ENCODE results near the gene NEMF.
A peak's percentile ranks its signal among the peaks of the same experiment; 100 is the strongest.

Gene NEMF

GRCh38 chr14:49893309-49894213 lies 41.0 kb upstream of the NEMF start:
- ChIA-PET CTCF (interaction anchor here (0.8 to 2.0 kb wide), 2 partner anchors 14 to 32 kb away, joined by 3 to 12 read pairs; no protein-coding TSS in a partner anchor), POLR2A (interaction anchor here (0.9 to 2.5 kb wide), 5 partner anchors 26 to 167 kb away, joined by 3 to 20 read pairs (median 8); partner anchors contain the start of gene NEMF)
- Histone ChIP-seq H3K27ac (ENCODE audit: extremely low read depth, low read depth, low read length) (peak overlapping the region; percentile 99), H3K4me3 (ENCODE audit: low read depth, low read length) (peak overlapping the region; percentile 90), H3K9me3 (ENCODE audit: control insufficient read depth, insufficient read depth, low read depth, low read length) (no peaks in the 10 kb centered on the region), H3K36me3 (ENCODE audit: control insufficient read depth in 2 of 2, insufficient read depth in 1 of 2, low read length in 2 of 2) (peaks cover 3 to 27% of the 10 kb centered on the region in 2 experiments; a peak in 2 of 3 replicates), H3K4me1 (ENCODE audit: control insufficient read depth, insufficient read depth, low read length) (peaks cover under 1% of the 10 kb centered on the region)
- TF ChIP-seq ATF2 (tag by site-specific recombination; IDR thresholded peaks at IDR 0.05; ENCODE audit: low read depth) (no peak), ZBTB26 (tag by site-specific recombination; optimal IDR thresholded peaks at IDR 0.05) (peak; percentile 7), PRDM10 (tag by site-specific recombination; IDR thresholded peaks at IDR 0.05) (no peak), ZBTB17 (tag by site-specific recombination; IDR thresholded peaks at IDR 0.05) (peak; percentile 93), ZBTB20 (tag by site-specific recombination; IDR thresholded peaks at IDR 0.05) (peak; percentile 65; the same call in 1 of the 2 replicates), ZNF558 (tag by site-specific recombination; IDR thresholded peaks at IDR 0.05) (no peak), ZNF514 (tag by site-specific recombination; IDR thresholded peaks at IDR 0.05) (no peak), ZNF24 (tag by site-specific recombination; IDR thresholded peaks at IDR 0.05) (no peak), YY2 (tag by site-specific recombination; IDR thresholded peaks at IDR 0.05) (no peak; the same call in 1 of the 2 replicates), ZNF843 (tag by site-specific recombination; IDR thresholded peaks at IDR 0.05) (no peak), ZNF211 (tag by site-specific recombination; IDR thresholded peaks at IDR 0.05; ENCODE audit: low read depth) (no peak), ZSCAN30 (tag by site-specific recombination; IDR thresholded peaks at IDR 0.05) (0 out of 2 replicates have a peak, but pooled peaks have one; percentile 37), ZBTB21 (tag by site-specific recombination; IDR thresholded peaks at IDR 0.05) (no peak), ZBTB10 (tag by site-specific recombination; IDR thresholded peaks at IDR 0.05) (no peak), ZNF174 (tag by site-specific recombination; IDR thresholded peaks at IDR 0.05) (no peak), ZNF629 (tag by site-specific recombination; IDR thresholded peaks at IDR 0.05) (no peak), RBAK (tag by site-specific recombination; IDR thresholded peaks at IDR 0.05) (no peak), GLIS2 (tag by site-specific recombination; IDR thresholded peaks at IDR 0.05) (peak; percentile 31; the same call in 1 of the 2 replicates), KLF8 (tag by site-specific recombination; IDR thresholded peaks at IDR 0.05) (peak; percentile 47; the same call in 1 of the 2 replicates), SP2 (tag by site-specific recombination; IDR thresholded peaks at IDR 0.05) (no peak), GFI1B (tag by site-specific recombination; IDR thresholded peaks at IDR 0.05) (no peak), SALL2 (tag by site-specific recombination; IDR thresholded peaks at IDR 0.05; ENCODE audit: borderline replicate concordance) (no peak), EGR2 (tag by site-specific recombination; IDR thresholded peaks at IDR 0.05; ENCODE audit: low read depth) (0 out of 2 replicates have a peak, but pooled peaks have one; percentile 5), ZIC2 (tag by site-specific recombination; IDR thresholded peaks at IDR 0.05) (no peak), ZNF10 (tag by site-specific recombination; IDR thresholded peaks at IDR 0.05) (peak; percentile 40; the same call in 1 of the 2 replicates), HOXC10 (CRISPR knock-in tag; IDR thresholded peaks at IDR 0.05) (0 out of 2 replicates have a peak, but pooled peaks have one; percentile 53), ZNF600 (tag by site-specific recombination; IDR thresholded peaks at IDR 0.05) (0 out of 2 replicates have a peak, but pooled peaks have one; percentile 21), ZNF501 (tag by site-specific recombination; IDR thresholded peaks at IDR 0.05) (0 out of 2 replicates have a peak, but pooled peaks have one; percentile 20), ZNF302 (tag by site-specific recombination; IDR thresholded peaks at IDR 0.05; ENCODE audit: low read depth) (no peak)

Measured in HEK293 (cell line).